Chondrocyte (in vitro differentiated cells): Measurements from ENCODE around the gene ADCY3. TPM values are rescaled to one million over a fixed set of nuclear protein-coding genes. Genes with fewer than 3 reads are reported as not detected.

Experiments used
- DNase-seq: peaks from one replicate; pipeline ENCODE4 v3.0.0; 2021; ENCODE audit warnings: mixed read lengths, low spot score
- H3K27ac Mint-ChIP-seq: one replicate; pipeline ENCODE4 v1.8.0; 2021; ENCODE audit warnings: mild to moderate bottlenecking, moderate library complexity, mixed read lengths; ENCODE audit not compliant: unreplicated experiment
- H3K27me3 Mint-ChIP-seq: 2 replicates; pipeline ENCODE4 v1.8.0; 2021; ENCODE audit warnings: low read depth, mixed read lengths
- H3K36me3 Mint-ChIP-seq: 2 replicates; pipeline ENCODE4 v1.8.0; 2021; ENCODE audit warnings: low read depth, mixed read lengths
- H3K4me1 Mint-ChIP-seq: 2 replicates; pipeline ENCODE4 v1.8.0; 2021; ENCODE audit warnings: low read depth, mild to moderate bottlenecking, mixed read lengths
- H3K4me3 Mint-ChIP-seq: one replicate; pipeline ENCODE4 v1.8.0; 2021; ENCODE audit warnings: mild to moderate bottlenecking, moderate library complexity, mixed read lengths; ENCODE audit not compliant: unreplicated experiment
- H3K9me3 Mint-ChIP-seq: 2 replicates; pipeline ENCODE4 v1.8.0; 2021; ENCODE audit warnings: low read depth, mixed read lengths
- CTCF ChIP-seq: fragments of 200-600 bp; sonication (generic); IDR thresholded peaks from 2 replicates; pipeline ENCODE4 v1.5.0; 2021; ENCODE audit warnings: antibody characterized with exemption, mild to moderate bottlenecking, moderate library complexity
- total RNA-seq: library from RNA; stranded (reverse); gene quantifications from 3 replicates; pipeline ENCODE4 v1.2.1, GENCODE V29; 2021

The ADCY3 gene
- total RNA-seq, 1 donor from 2014 or later = 69.3 TPM

DNA sequence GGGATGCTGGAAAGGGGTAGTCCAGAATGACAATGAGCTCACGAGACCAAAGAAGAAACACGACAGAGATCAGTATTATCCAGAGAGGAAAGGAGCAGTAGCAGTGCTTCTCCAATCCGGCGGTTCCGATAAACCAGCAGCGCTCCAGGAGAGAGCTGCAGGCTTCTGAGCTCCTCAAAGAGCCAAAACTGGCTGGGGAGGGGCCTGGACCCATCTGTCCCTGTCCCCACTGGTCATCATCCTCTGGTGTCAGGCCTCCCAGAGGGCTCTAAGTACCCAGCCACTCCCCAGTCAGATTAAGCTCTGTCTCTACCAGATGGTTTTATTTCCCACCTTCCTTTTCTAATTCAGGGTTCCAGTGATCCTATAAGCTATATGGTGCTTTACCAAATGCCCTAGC, 28.5 kb upstream of the ADCY3 start:
- no peak overlapping the region for H3K27ac Mint-ChIP-seq
- H3K4me1 Mint-ChIP-seq = no peaks in the 10 kb centered on the region
- no peak for TF ChIP-seq CTCF
- no peaks in the 10 kb centered on the region for H3K9me3 Mint-ChIP-seq
- H3K27me3 Mint-ChIP-seq = no peaks in the 10 kb centered on the region
- H3K36me3 Mint-ChIP-seq = peaks cover 34% of the 10 kb centered on the region
- no peak overlapping the region for H3K4me3 Mint-ChIP-seq
- no peak for DNase-seq

GRCh38 chr2:24947561-24948157, 27.6 kb upstream of the ADCY3 start:
- no peaks in the 10 kb centered on the region for H3K9me3 Mint-ChIP-seq
- H3K4me3 Mint-ChIP-seq = no peak overlapping the region
- no peak overlapping the region for H3K27ac Mint-ChIP-seq
- DNase-seq = no peak
- peaks cover 34% of the 10 kb centered on the region for H3K36me3 Mint-ChIP-seq
- no peak for TF ChIP-seq CTCF
- no peaks in the 10 kb centered on the region for H3K4me1 Mint-ChIP-seq
- no peaks in the 10 kb centered on the region for H3K27me3 Mint-ChIP-seq

- no peak for TF ChIP-seq CTCF
- H3K4me1 Mint-ChIP-seq = no peaks in the 10 kb centered on the region
- no peak overlapping the region for H3K27ac Mint-ChIP-seq
- peaks cover 23% of the 10 kb centered on the region for H3K36me3 Mint-ChIP-seq
- H3K27me3 Mint-ChIP-seq = no peaks in the 10 kb centered on the region
- H3K9me3 Mint-ChIP-seq = no peaks in the 10 kb centered on the region
- no peak for DNase-seq
- no peak overlapping the region for H3K4me3 Mint-ChIP-seq
Observed at GRCh38 chr2:24945907-24946306, 25.9 kb upstream of the ADCY3 start.

DNA sequence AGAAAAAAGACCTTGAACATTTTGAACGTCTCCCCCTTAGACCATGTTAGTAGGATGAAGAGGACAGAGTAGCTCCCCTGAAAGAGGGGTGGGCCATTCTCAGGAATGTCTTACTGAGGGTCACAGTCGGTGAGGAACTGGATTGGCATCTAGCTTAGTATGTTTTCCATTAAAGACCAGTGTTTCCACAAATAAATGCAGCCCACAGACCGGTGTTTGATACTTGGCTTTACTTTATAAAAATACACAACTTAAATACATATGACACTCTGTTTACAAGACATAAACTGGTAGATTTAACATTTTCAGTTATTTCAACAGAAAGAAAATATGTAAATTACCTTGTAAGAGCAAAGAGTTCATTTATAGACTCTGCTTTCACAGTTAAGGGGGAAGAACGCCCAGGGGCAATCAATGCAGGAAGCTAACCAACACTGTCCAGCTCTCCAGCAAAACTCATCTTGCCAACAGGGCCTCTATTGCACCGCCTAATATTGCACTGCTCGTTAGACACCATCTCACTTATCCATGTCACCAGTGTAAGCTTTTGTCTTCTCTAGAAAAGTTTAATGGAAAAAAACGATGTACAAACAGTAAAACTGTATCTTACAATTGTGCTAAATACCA, 23.5 kb upstream of the ADCY3 start:
- no peak for DNase-seq
- H3K36me3 Mint-ChIP-seq = peaks cover 16% of the 10 kb centered on the region
- no peak overlapping the region for H3K4me3 Mint-ChIP-seq
- no peaks in the 10 kb centered on the region for H3K4me1 Mint-ChIP-seq
- no peaks in the 10 kb centered on the region for H3K27me3 Mint-ChIP-seq
- no peak overlapping the region for H3K27ac Mint-ChIP-seq
- no peaks in the 10 kb centered on the region for H3K9me3 Mint-ChIP-seq
- no peak for TF ChIP-seq CTCF

- H3K27ac Mint-ChIP-seq = no peak overlapping the region
- TF ChIP-seq CTCF = no peak
Observed at GRCh38 chr2:24939353-24939752, 19.3 kb upstream of the ADCY3 start.

More at GRCh38 chr2:24939353-24939752, 19.3 kb upstream of the ADCY3 start:
- Mint-ChIP-seq H3K27me3 (no peaks in the 10 kb centered on the region), H3K9me3 (no peaks in the 10 kb centered on the region), H3K4me3 (no peak overlapping the region), H3K4me1 (no peaks in the 10 kb centered on the region), H3K36me3 (no peaks in the 10 kb centered on the region)
- DNase-seq = no peak
